HG02973 (cell line): Measurements from ENCODE around the gene BECN2.

Experiments used
- ATAC-seq: cut with Tn5 transposase; IDR thresholded peaks from one replicate; pipeline ENCODE4 v1.9.1; 2021; ENCODE audit warnings: moderate library complexity; ENCODE audit not compliant: unreplicated experiment

BECN2 gene, protein sequence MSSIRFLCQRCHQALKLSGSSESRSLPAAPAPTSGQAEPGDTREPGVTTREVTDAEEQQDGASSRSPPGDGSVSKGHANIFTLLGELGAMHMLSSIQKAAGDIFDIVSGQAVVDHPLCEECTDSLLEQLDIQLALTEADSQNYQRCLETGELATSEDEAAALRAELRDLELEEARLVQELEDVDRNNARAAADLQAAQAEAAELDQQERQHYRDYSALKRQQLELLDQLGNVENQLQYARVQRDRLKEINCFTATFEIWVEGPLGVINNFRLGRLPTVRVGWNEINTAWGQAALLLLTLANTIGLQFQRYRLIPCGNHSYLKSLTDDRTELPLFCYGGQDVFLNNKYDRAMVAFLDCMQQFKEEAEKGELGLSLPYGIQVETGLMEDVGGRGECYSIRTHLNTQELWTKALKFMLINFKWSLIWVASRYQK

GRCh38 chr1:241957692-241958494 is at the start of gene BECN2:
Gene BECN2, plus strand, starts transcription at chr1:241957767. Its CDS starts 0 bp downstream, at chr1:241957767.
- ATAC-seq, result no peak

- no peak for ATAC-seq
These were observed 41.4 kb upstream of the BECN2 start for GRCh38 chr1:241916196-241916595.

DNA sequence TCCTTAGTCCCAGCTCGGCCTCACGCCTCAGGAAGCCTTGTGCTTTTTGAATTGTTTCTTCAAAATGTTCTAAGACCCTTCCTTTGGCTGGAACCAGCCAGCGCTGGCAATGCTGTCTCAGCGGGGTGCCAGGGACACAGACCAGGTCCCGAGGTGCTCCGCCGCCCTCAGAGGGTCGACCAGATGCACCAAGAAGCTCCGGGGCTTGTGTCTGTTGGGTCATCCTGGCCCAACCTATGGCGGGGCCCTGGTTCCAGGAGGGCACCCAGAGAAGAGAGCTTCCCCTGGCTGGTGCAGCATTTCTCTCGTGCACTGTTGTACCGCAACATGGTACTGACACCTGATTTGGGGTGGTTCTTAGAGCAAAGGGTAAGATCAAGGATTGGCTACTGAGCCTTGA is 40.1 kb upstream of the BECN2 start:
- ATAC-seq, result no peak

DNA sequence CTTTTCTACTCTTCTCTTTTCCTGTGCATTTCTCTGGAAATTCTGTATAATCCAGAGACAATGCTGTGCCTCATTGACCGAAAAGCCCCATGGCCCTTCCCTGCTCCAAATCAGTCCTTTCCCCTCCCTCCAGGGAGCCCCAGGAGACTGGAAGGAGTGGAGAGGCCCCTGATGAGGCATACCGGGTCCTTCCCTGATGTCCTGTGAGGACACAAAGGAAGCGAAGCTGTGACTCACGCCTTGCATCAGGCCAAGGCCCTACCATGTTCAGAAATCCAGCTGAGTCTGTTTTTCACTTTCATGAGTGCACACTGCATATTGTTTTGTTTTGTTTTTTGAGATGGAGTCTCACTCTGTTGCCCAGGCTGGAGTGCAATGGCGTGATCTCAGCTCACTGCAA is 38.7 kb upstream of the BECN2 start:
- ATAC-seq, result no peak

DNA sequence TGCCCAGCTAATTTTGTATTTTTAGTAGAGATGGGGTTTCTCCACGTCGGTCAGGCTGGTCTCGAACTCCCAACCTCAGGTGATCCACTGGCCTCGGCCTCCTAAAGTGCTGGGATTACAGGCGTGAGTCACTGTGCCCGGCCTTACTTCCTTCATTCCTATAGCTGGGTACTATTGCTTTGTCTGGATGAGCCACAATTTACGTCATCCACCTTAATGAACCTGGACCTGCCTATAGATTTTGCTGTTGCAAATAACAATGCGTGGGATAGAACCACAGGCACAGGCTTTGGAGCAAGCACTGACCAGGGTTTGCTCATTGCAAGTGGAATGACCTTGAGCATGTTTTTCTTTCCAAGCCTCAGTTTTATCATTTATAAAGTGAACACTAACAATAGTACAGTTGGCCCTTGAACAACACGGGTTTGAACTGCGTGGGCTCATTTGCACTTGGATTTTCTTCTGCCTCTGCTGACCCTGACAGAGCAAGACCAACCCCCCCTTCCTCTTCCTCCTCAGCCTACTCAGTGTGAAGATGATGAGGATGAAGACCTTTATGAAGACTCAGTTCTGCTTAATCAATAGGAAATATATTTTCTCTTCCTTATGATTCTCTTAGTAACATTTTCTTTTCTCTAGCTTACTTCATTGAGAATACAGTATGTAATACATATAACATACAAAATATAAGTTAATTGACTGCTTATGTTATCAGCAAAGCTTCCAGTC is 33.3 kb upstream of the BECN2 start:
- ATAC-seq, result no peak

DNA sequence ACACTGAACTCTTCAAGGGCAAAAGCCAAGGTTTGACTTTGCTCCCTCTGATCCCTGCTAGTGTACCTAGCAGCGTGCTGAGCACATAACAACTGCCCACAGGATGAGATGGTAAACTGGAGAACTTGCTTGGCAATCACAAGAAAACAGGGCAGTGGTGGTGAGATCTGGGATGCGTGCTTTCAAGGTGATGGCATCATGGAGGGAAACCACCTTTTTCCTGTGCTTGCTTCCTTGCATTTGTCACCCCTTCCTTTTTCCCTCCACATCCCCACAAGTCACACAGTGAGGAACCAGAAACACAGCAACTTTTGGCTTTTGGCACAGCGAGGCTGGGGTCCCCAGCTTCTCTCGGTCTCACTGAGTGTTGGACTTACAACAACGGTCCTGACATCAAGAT is 31.4 kb upstream of the BECN2 start:
- ATAC-seq, result no peak

- ATAC-seq, result no peak
These were observed 30.2 kb upstream of the BECN2 start for GRCh38 chr1:241927321-241927720.

GRCh38 chr1:241932845-241933244 is 24.7 kb upstream of the BECN2 start:
- ATAC-seq, result no peak

DNA sequence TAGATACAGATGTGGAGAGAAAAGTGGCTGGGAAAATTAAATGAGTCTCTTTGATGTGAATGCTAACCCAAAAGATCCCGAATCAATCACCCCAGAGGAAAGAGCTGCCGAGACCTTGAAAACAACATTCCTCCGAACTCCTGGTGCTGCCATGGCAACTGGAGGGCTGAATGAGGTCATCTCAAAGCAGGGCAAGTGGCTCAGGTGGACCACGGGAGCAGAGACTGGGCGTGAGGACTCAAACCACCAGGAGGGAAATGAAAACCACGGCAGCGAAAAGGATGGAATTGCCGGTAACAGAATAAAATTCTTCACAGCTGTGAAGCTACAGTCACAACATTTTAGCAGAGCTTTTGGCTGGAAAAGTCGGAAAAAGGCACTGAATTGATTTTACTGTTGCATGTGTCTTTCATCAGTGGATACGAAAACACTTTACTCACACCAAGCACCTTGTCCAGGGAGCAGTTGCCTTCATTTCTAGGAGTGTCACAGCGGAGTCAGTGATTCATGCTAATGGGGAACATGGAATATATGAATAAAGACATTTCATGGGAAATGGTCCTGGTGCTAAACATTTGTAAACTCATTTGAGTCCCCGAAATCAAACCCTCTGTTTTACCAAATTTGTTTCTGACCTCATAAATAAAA is 23.2 kb upstream of the BECN2 start:
- no peak for ATAC-seq

DNA sequence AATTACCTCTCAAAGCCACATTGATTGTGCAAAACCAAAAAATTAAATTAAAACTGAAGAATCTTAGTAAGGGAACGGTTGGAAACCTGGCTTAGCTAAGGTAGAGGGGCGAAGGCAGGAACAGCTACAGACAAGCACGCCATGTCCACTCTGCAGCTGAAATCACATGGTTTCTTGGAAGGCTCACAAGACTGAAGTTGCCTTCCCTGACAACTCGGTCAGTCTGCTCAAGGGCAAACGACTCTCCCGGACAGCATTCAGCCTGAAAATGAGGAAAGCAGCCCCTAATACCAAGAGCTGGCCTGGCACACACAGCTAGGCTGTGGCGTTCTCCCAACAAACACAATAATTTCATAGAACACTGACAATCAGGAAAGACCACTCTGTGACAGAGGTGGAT is 22.7 kb upstream of the BECN2 start:
- ATAC-seq, result no peak

GRCh38 chr1:241939798-241940197 is 17.8 kb upstream of the BECN2 start:
- no peak for ATAC-seq

- no peak for ATAC-seq
These were observed 14.8 kb upstream of the BECN2 start for GRCh38 chr1:241942738-241943137.

DNA sequence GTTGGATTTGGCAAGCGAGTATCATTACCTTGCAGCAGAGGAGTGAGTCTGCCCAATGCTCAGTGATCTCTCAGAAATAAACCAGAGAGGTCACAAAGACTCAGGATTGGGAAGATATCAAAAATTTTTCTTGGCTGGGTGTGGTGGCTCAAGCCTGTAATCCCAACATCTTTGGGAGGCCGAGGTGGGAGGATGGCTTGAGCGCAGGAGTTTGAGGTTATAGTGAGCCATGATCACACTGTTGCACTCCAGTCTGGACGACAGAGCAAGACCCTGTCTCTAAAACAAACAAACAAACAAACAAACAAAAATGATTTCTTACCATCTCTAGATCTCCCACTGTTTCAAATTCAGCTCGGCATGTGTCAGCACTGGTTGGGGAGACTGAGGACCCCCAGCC is 13.3 kb upstream of the BECN2 start:
- ATAC-seq, result no peak

- ATAC-seq, result no peak
These were observed 10.2 kb upstream of the BECN2 start for GRCh38 chr1:241947354-241947753.

GRCh38 chr1:241950390-241950789 is 7.2 kb upstream of the BECN2 start:
- no peak for ATAC-seq

GRCh38 chr1:241962153-241962552 is 4.6 kb downstream of the BECN2 start:
- no peak for ATAC-seq

DNA sequence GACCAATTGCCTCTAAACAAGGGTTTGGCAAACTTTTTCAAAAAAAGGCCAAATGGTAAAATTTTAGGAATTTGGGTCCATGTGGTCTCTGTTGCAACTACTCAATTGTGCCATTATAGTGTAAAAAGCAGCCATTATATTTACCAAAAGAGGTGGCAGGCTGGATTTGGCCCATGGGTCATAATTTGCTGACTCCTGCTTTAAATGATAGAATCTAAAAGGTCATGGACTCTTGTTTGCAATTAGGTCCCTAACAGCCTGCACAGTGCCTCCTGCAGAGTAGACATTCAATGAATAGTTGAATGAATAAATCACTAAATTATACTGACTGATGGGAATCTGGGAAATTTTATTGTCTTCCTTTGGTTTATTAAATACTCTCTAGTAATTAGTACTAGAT is 6.2 kb downstream of the BECN2 start:
- no peak for ATAC-seq

DNA sequence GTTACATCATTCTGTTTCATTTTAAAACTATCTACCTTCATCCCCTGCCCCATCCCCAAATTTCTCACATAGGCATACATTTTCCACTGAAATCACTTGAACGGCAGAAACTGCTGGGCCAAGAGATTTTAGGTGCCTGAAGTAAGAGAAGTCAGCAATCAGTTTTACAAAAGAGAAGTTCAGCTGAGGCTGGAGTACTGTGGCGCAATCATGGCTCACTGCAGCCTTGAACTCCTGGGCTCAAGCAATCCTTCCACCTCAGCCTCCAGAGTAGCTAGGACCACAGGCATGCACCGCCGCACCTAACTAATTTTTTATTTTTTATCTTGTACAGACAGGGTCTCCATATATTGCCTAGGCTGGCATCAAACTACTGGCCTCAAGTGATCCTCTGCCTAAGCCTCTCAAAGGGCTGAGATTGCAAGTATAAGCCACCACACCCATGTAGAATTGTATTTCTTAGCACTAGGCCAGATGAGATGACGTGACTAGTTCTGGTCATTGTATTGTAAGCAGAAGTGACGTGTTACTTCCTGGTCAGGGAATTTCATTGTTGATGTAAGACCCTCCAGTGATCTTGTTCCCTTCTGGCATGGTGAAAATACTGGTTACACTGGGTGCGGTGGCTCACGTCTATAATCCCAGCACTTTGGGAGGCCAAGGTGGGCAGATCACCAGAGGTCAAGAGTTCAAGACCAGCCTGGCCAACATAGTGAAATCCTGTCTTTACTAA is 7.1 kb downstream of the BECN2 start:
- ATAC-seq, result no peak

GRCh38 chr1:241968611-241969010 is 11.0 kb downstream of the BECN2 start:
- no peak for ATAC-seq

GRCh38 chr1:241972703-241973369 is 15.3 kb downstream of the BECN2 start:
- ATAC-seq, result no peak
